Uterus (tissue), 2 donors: Measurements from ENCODE around the gene RNASE13.

Source experiments
- CTCF ChIP-seq, 4 experiments: fragments of 200-600 bp in 2 of 4; fragments of 450-650 bp in 2 of 4; sonication (generic) in 2 of 4; IDR thresholded peaks; one replicate each; pipeline ENCODE4 v1.5.1; 2016 to 2019; ENCODE audit warnings: antibody characterized with exemption in 4 of 4, mild to moderate bottlenecking in 2 of 4, moderate library complexity in 1 of 4
- POLR2A ChIP-seq, 2 donors: fragments of 450-650 bp; IDR thresholded peaks; one replicate each; pipeline ENCODE4 v1.6.1; 2016; ENCODE audit warnings: antibody characterized with exemption in 2 of 2, mild to moderate bottlenecking in 1 of 2, moderate library complexity in 1 of 2

GRCh38 chr14:21003788-21004346 lies 30.7 kb downstream of the RNASE13 start:
- TF ChIP-seq CTCF (IDR thresholded peaks at IDR 0.05) (no peak), POLR2A (IDR thresholded peaks at IDR 0.05) (no peak)
